ENCODE data around the gene MOCOS. TPM values are rescaled to one million over a fixed set of nuclear protein-coding genes. Genes with fewer than 3 reads are reported as not detected.
"Not testable (repeated sequence)": the region's sequence is repeated elsewhere in the genome, so short reads cannot be mapped to it uniquely, and the experiment has no call there.

Gene MOCOS
- total and polyA plus RNA-seq, 5 donors = 0.14 to 0.64 (median 0.59) TPM

- no peaks in the 10 kb centered on the region for H3K27me3 ChIP-seq (ENCODE audit: control insufficient read depth, insufficient read depth)
- H3K9me3 ChIP-seq (ENCODE audit: control insufficient read depth, low read length) = no peaks in the 10 kb centered on the region
- intact Hi-C loops (cut with DNase I) = no loop called here
- no peak overlapping the region for H3K4me3 ChIP-seq (ENCODE audit: low read length)
- DNase-seq (no peak), ATAC-seq (no peak)
- no peak overlapping the region for H3K27ac ChIP-seq (ENCODE audit: low read length)
- H3K4me1 ChIP-seq (ENCODE audit: control insufficient read depth, insufficient read depth, low read length) = no peaks in the 10 kb centered on the region
Measured at GRCh38 chr18:36157441-36157840, 29.9 kb upstream of the MOCOS start.

DNA sequence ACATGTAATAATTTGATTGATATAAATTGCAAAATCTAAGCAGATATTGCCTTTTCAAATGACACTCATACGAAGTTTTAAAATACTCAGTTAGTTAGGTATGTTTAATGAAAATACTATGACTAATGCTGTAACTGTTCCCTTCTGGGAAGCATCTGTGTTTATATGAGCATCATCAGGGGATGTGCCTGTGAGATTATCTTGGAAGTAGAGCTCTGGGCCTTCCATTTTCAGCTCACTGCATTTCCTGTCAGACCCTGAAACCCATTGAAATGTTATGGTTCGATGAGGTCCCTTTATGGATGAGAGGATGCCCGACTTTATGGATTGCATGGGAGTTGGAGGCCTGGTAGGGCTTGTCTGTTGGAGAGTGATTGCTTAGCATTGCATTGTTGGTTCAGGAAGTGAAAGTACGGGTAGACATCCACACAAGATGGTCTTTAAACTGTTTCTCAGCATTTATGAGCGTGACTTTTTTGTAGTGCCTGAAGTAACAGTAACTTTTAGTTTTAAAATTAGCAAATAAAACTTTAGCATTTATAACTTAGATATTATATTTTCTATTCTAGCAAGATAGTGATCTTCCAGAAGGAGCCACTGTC lies 28.9 kb upstream of the MOCOS start:
- 79% methylated on average over 5 of the region's 5 CpGs for WGBS
- Histone ChIP-seq H3K4me1 (ENCODE audit: control insufficient read depth, insufficient read depth, low read length) (no peaks in the 10 kb centered on the region), H3K27me3 (ENCODE audit: control insufficient read depth, insufficient read depth) (no peaks in the 10 kb centered on the region), H3K27ac (ENCODE audit: low read length) (no peak overlapping the region), H3K9me3 (ENCODE audit: control insufficient read depth, low read length) (no peaks in the 10 kb centered on the region), H3K4me3 (ENCODE audit: low read length) (no peak overlapping the region)
- ATAC-seq (no peak), DNase-seq (no peak)
- intact Hi-C loops (cut with DNase I) = no loop called here

GRCh38 chr18:36160959-36161371 lies 26.3 kb upstream of the MOCOS start:
- 85% methylated on average over 4 of the region's 4 CpGs for WGBS

DNA sequence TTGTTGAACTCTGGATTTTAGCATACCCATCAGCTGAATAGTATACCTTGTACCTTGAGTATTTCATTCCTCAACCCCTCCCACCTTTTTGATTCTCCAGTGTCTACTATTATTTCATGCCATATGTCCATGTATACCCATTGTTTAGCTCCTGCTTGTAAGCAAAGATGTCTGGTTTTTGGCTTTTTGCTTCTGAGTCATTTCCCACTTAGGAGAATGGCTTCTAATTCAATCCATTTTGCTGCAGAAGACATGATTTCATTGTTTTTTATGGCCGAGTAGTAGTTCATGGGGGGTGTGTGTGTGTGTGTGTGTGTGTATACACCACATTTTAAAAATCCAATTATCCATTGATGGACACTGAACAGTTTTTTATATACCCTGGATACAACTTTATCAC lies 24.3 kb upstream of the MOCOS start:
- Histone ChIP-seq H3K4me1 (ENCODE audit: control insufficient read depth, insufficient read depth, low read length) (no peaks in the 10 kb centered on the region), H3K9me3 (ENCODE audit: control insufficient read depth, low read length) (no peaks in the 10 kb centered on the region), H3K27me3 (ENCODE audit: control insufficient read depth, insufficient read depth) (no peaks in the 10 kb centered on the region), H3K27ac (ENCODE audit: low read length) (no peak overlapping the region), H3K4me3 (ENCODE audit: low read length) (no peak overlapping the region)
- WGBS = 64% methylated on average over 1 of the region's 1 CpG
- intact Hi-C loops (cut with DNase I) = loop anchor here in 1 of 4 donors (10.0 kb wide), 1 partner anchor 48 kb away; no protein-coding TSS in a partner anchor
- ATAC-seq (no peak), DNase-seq (no peak)

More at GRCh38 chr18:36160959-36161371, 26.3 kb upstream of the MOCOS start:
- Histone ChIP-seq H3K9me3 (ENCODE audit: control insufficient read depth, low read length) (no peaks in the 10 kb centered on the region), H3K4me1 (ENCODE audit: control insufficient read depth, insufficient read depth, low read length) (no peaks in the 10 kb centered on the region), H3K27me3 (ENCODE audit: control insufficient read depth, insufficient read depth) (no peaks in the 10 kb centered on the region), H3K4me3 (ENCODE audit: low read length) (no peak overlapping the region), H3K27ac (ENCODE audit: low read length) (no peak overlapping the region)
- no peak for DNase-seq
- no peak for ATAC-seq
- intact Hi-C loops (cut with DNase I) = loop anchor here in 1 of 4 donors (10.0 kb wide), 1 partner anchor 46 kb away; no protein-coding TSS in a partner anchor

DNA sequence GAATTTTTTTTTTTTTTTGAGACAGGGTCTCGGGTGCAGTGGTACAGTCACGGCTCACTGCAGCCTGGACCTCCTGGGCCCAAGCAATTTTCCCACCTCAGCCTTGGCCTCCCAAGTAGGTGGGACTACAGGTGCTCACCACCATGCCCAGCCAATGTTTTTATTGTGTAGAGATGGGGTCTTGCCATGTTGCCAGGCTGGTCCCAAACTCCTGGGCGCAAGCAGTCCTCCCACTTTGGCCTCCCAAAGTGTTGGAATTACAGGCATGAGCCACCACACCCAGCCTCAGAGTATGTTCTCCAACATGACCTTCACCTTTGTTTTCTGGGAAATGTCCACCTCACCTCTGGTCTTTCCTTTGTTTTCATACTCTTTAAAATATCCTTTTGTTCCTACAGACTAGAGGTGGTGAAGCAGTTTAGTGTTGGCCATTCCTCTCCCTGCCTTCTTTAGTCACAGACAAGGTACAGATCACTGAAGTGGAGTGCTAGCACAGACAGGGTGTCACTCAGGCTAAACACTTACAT lies 19.5 kb upstream of the MOCOS start:
- no peak for ATAC-seq
- Histone ChIP-seq H3K27ac (ENCODE audit: low read length) (no peak overlapping the region), H3K27me3 (ENCODE audit: control insufficient read depth, insufficient read depth) (no peaks in the 10 kb centered on the region), H3K4me1 (ENCODE audit: control insufficient read depth, insufficient read depth, low read length) (no peaks in the 10 kb centered on the region), H3K9me3 (ENCODE audit: control insufficient read depth, low read length) (no peaks in the 10 kb centered on the region), H3K4me3 (ENCODE audit: low read length) (no peak overlapping the region)
- intact Hi-C loops (cut with DNase I) = loop anchor here in 1 of 4 donors (10.0 kb wide), 1 partner anchor 53 kb away; no protein-coding TSS in a partner anchor
- WGBS = 98% methylated on average over 3 of the region's 3 CpGs
- DNase-seq = no peak

DNA sequence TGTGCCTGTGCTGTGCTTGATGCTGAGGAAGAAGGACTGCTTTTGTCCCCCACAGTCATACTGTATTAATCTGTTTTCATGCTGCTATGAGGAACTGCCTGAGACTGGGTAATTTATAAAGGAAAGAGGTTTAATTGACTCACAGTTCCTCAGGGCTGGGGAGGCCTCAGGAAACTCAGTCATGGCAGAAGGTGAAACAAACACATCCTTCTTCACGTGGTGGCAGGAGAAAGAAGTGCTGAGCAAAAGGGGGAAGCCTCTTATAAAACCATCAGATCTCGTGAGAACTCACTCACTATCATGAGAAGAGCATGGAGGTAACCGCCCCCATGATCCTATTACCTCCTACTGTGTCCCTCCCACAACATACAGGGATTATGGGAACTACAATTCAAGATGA lies 19.0 kb upstream of the MOCOS start:
- H3K9me3 ChIP-seq (ENCODE audit: control insufficient read depth, low read length) = not testable (repeated sequence)
- intact Hi-C loops (cut with DNase I) = loop anchor here in 1 of 4 donors (10.0 kb wide), 1 partner anchor 53 kb away; no protein-coding TSS in a partner anchor

DNA sequence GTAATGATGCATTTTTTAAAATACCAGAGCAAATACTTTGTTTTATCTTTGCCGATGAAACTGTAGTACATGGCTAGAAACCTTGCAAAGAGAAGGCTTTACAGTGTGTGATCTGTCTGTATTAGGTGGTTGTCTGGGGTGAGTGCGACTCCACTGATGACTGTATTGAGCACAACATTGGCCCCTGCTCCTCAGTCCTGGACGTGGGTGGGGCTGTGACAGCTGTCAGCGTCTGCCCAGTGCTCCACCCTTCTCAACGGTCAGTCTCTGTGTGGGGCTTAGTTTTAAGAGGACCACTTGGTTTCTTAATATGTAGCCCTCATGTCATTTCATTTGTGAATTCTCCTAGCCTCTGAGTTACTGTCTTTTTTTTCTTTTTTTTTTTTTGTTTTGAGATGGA lies 17.4 kb upstream of the MOCOS start:
- H3K9me3 ChIP-seq (ENCODE audit: control insufficient read depth, low read length) = no peaks in the 10 kb centered on the region
- no peaks in the 10 kb centered on the region for H3K27me3 ChIP-seq (ENCODE audit: control insufficient read depth, insufficient read depth)
- no peak for ATAC-seq
- H3K27ac ChIP-seq (ENCODE audit: low read length) = no peak overlapping the region
- H3K4me1 ChIP-seq (ENCODE audit: control insufficient read depth, insufficient read depth, low read length) = no peaks in the 10 kb centered on the region
- no peak overlapping the region for H3K4me3 ChIP-seq (ENCODE audit: low read length)
- 77% methylated on average over 5 of the region's 5 CpGs for WGBS
- intact Hi-C loops (cut with DNase I) = loop anchor here in 1 of 4 donors (10.0 kb wide), 1 partner anchor 55 kb away; no protein-coding TSS in a partner anchor
- DNase-seq = no peak

More for the DNA sequence above, 19.0 kb upstream of the MOCOS start:
- 83% methylated on average over 3 of the region's 3 CpGs for WGBS
- DNase-seq; H3K4me3 ChIP-seq (ENCODE audit: low read length); ATAC-seq; H3K4me1 ChIP-seq (ENCODE audit: control insufficient read depth, insufficient read depth, low read length); H3K27ac ChIP-seq (ENCODE audit: low read length); H3K27me3 ChIP-seq (ENCODE audit: control insufficient read depth, insufficient read depth): not testable (repeated sequence)

DNA sequence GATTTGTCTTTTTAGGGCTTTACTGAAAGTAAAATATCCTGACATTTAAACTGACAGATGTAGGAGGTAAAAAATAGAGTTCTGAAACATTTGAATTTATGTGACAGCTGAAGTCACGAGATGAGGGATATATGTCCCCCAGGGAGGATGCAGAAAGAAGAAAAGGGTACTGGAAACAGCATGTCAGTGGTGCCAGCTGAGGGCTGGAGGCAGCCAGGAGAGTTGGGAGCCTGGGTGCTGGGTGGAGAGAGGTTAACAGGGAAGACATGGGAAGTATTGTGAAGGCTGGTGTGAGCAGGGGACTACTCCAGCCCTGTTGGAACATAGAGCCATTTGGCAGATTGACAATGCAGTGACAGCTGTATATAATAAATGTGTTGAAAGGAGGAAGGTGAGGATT lies 11.8 kb upstream of the MOCOS start:
- no peaks in the 10 kb centered on the region for H3K9me3 ChIP-seq (ENCODE audit: control insufficient read depth, low read length)
- no peak overlapping the region for H3K27ac ChIP-seq (ENCODE audit: low read length)
- no peaks in the 10 kb centered on the region for H3K4me1 ChIP-seq (ENCODE audit: control insufficient read depth, insufficient read depth, low read length)
- intact Hi-C loops (cut with DNase I) = no loop called here
- no peak overlapping the region for H3K4me3 ChIP-seq (ENCODE audit: low read length)
- DNase-seq = no peak
- no peaks in the 10 kb centered on the region for H3K27me3 ChIP-seq (ENCODE audit: control insufficient read depth, insufficient read depth)
- ATAC-seq = no peak
- 82% methylated on average over 1 of the region's 1 CpG for WGBS

DNA sequence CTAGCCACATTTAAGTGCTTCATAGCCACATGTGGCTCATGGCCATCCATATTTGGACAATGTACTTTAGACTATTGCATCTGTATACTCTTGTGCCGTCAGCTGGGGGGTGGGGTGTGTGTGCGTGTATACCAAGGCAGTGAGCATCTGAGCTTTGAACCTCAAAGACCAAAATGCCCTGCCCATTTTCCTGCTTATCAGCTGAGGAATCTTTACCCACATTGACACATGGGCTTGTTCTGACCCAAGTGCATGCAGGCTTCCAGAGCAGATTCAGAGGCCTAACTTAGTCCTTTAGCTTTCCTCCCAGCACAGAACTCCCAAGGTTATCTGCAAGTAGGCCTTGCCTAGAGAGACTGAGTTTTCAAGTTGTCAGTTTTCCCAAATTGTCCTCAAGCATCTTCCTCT lies 11.1 kb upstream of the MOCOS start:
- 94% methylated on average over 2 of the region's 2 CpGs for WGBS
- intact Hi-C loops (cut with DNase I) = no loop called here
- no peaks in the 10 kb centered on the region for H3K27me3 ChIP-seq (ENCODE audit: control insufficient read depth, insufficient read depth)
- H3K4me3 ChIP-seq (ENCODE audit: low read length) = no peak overlapping the region
- ATAC-seq (no peak), DNase-seq (no peak)
- H3K27ac ChIP-seq (ENCODE audit: low read length) = no peak overlapping the region
- H3K4me1 ChIP-seq (ENCODE audit: control insufficient read depth, insufficient read depth, low read length) = no peaks in the 10 kb centered on the region
- H3K9me3 ChIP-seq (ENCODE audit: control insufficient read depth, low read length) = no peaks in the 10 kb centered on the region

GRCh38 chr18:36176711-36177110 lies 10.6 kb upstream of the MOCOS start:
- no peak overlapping the region for H3K4me3 ChIP-seq (ENCODE audit: low read length)
- DNase-seq (no peak), ATAC-seq (no peak)
- no peak overlapping the region for H3K27ac ChIP-seq (ENCODE audit: low read length)
- WGBS = 84% methylated on average over 9 of the region's 9 CpGs
- H3K9me3 ChIP-seq (ENCODE audit: control insufficient read depth, low read length) = no peaks in the 10 kb centered on the region
- no peaks in the 10 kb centered on the region for H3K4me1 ChIP-seq (ENCODE audit: control insufficient read depth, insufficient read depth, low read length)
- no peaks in the 10 kb centered on the region for H3K27me3 ChIP-seq (ENCODE audit: control insufficient read depth, insufficient read depth)
- intact Hi-C loops (cut with DNase I) = no loop called here

DNA sequence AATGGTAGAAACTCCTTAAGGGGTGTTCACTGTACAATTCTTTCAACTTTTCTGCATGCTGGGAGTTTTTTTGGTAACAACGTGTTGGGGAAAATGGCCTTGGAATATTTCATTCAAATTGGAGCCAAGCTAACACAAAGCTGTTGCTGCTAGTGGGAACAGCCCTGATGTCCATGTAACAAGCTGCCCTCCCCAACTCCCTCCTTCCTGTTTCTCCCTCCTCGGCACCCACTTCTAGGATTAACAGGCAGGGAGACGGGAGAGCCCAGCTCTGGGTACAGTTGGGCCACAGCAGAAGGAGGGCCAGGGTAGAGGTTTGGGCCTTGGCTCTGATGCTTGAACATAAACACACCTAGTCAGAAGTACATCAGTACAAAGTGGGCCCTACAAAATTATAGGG lies 9.4 kb upstream of the MOCOS start:
- no peak overlapping the region for H3K4me3 ChIP-seq (ENCODE audit: low read length)
- 79% methylated on average over 3 of the region's 3 CpGs for WGBS
- intact Hi-C loops (cut with DNase I) = no loop called here
- H3K27ac ChIP-seq (ENCODE audit: low read length) = no peak overlapping the region
- H3K4me1 ChIP-seq (ENCODE audit: control insufficient read depth, insufficient read depth, low read length) = no peaks in the 10 kb centered on the region
- no peaks in the 10 kb centered on the region for H3K27me3 ChIP-seq (ENCODE audit: control insufficient read depth, insufficient read depth)
- H3K9me3 ChIP-seq (ENCODE audit: control insufficient read depth, low read length) = no peaks in the 10 kb centered on the region
- no peak for DNase-seq
- ATAC-seq = no peak

Data from right cardiac atrium (tissue), 5 donors.